Transverse colon (tissue), 4 donors: Measurements from ENCODE around the gene CRK. TPM values are rescaled to one million over a fixed set of nuclear protein-coding genes. Genes with fewer than 3 reads are reported as not detected.
"Not testable (repeated sequence)": the region's sequence is repeated elsewhere in the genome, so short reads cannot be mapped to it uniquely, and the experiment has no call there.

Experiments
- DNase-seq: peaks from one replicate; pipeline ENCODE4 v3.0.0-alpha.2; 2019
- H3K27ac ChIP-seq, 4 donors: fragments of 200-600 bp; sonication (generic); 2 replicates each; pipeline ENCODE4 v1.5.1; 2016 to 2018; ENCODE audit warnings: inconsistent platforms in 4 of 4
- H3K27me3 ChIP-seq: fragments of 200-600 bp; sonication (generic); 2 replicates; pipeline ENCODE4 v1.5.1; 2017; ENCODE audit warnings: inconsistent platforms
- H3K36me3 ChIP-seq, 4 donors: fragments of 200-600 bp; sonication (generic); 2 replicates each; pipeline ENCODE4 v1.5.1; 2017 to 2019; ENCODE audit warnings: inconsistent platforms in 4 of 4
- H3K4me1 ChIP-seq, 4 donors: fragments of 200-600 bp; sonication (generic); 2 replicates each; pipeline ENCODE4 v1.5.1; 2017 to 2020; ENCODE audit warnings: inconsistent platforms in 4 of 4
- H3K4me3 ChIP-seq, 4 donors: fragments of 200-600 bp; sonication (generic); 1 replicate in 1 of 4; 2 replicates in 3 of 4; pipeline versions ENCODE4 v1.5.1 to v1.6.1; 2017 to 2019; ENCODE audit warnings: inconsistent platforms in 4 of 4
- H3K9me3 ChIP-seq, 2 donors: fragments of 200-600 bp; sonication (generic); 2 replicates each; pipeline ENCODE4 v1.5.1; 2017 to 2019; ENCODE audit warnings: inconsistent platforms in 2 of 2
- EP300 ChIP-seq: sonication (generic); formaldehyde crosslinking; IDR thresholded peaks from one replicate; pipeline ENCODE4 v1.6.1; 2017; ENCODE audit warnings: antibody characterized with exemption, low read depth
- POLR2A ChIP-seq: fragments of 450-650 bp; IDR thresholded peaks from one replicate; pipeline ENCODE4 v1.6.1; 2016; ENCODE audit warnings: antibody characterized with exemption, mild to moderate bottlenecking, moderate library complexity
- POLR2AphosphoS5 ChIP-seq, 3 donors: sonication (generic); formaldehyde crosslinking; IDR thresholded peaks; one replicate each; pipeline ENCODE4 v1.6.1; 2016; ENCODE audit warnings: antibody characterized with exemption in 3 of 3
- WGBS, 2 donors: methylation state at CpG; one replicate each; pipeline ENCODE4 v1.1.5; 2018; ENCODE audit warnings: low coverage in 1 of 2; 5-methylcytosine and 5-hydroxymethylcytosine counted together
- in situ Hi-C, 4 donors: fragments of 200-750 bp; cut with MboI; loops; one replicate each; pipeline versions ENCODE4 v1.15.0 to v1.15.1; 2017; ENCODE audit warnings: low sequenced_read_pairs in 3 of 4, low pct_ligation_motif_present in 1 of 4, low pct_unique_long_range_greater_than_20kb in 1 of 4
- intact Hi-C: fragments of 100-400 bp; cut with DNase I; formaldehyde crosslinking; loops from one replicate; pipeline ENCODE4 v1.15.1; 2023; ENCODE audit warnings: low total_unique reads
- total RNA-seq, 4 donors: library from RNA; depleted of rRNA; stranded (reverse); fragments of >200 nt; gene quantifications; one replicate each; pipeline ENCODE4 v1.1.0, GENCODE V29; 2016
- TF ChIP-seq, protein P1 (sequence below), 5 experiments: fragments of 200-600 bp in 3 of 5; fragments of 450-650 bp in 2 of 5; sonication (generic) in 3 of 5; IDR thresholded peaks; 1 replicate in 2 of 5; 2 replicates in 3 of 5; pipeline ENCODE4 v1.5.1; 2016 to 2017; ENCODE audit warnings: antibody characterized with exemption in 5 of 5, inconsistent platforms in 3 of 5, mild to moderate bottlenecking in 2 of 5, moderate library complexity in 1 of 5

The CRK gene
- total RNA-seq, 4 donors from 2014 or later = 33.4 to 95.3 (median 63.4) TPM

DNA sequence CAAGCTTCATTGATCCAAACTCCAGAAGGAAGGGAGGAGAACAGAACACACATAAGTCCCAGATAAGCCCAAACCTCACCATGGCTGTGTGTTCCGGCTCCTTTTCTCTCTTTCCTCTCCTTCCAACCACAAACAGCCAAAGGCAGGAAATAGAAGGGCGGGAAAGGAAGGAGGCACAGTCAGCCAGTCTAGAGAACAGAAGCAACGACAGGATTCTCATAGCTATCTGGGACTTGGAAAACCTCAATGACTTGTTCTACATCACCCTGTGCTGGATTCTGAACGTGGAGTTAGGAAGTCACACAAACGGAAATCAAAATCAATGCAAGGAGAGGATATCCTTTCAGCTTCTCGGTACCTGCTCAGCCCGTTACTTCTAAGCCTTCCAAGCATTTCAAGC, 9.0 kb downstream of the CRK start:
- H3K36me3 ChIP-seq = no peaks in the 10 kb centered on the region
- H3K9me3 ChIP-seq = no peaks in the 10 kb centered on the region
- TF ChIP-seq, protein P1, sequence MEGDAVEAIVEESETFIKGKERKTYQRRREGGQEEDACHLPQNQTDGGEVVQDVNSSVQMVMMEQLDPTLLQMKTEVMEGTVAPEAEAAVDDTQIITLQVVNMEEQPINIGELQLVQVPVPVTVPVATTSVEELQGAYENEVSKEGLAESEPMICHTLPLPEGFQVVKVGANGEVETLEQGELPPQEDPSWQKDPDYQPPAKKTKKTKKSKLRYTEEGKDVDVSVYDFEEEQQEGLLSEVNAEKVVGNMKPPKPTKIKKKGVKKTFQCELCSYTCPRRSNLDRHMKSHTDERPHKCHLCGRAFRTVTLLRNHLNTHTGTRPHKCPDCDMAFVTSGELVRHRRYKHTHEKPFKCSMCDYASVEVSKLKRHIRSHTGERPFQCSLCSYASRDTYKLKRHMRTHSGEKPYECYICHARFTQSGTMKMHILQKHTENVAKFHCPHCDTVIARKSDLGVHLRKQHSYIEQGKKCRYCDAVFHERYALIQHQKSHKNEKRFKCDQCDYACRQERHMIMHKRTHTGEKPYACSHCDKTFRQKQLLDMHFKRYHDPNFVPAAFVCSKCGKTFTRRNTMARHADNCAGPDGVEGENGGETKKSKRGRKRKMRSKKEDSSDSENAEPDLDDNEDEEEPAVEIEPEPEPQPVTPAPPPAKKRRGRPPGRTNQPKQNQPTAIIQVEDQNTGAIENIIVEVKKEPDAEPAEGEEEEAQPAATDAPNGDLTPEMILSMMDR (IDR thresholded peaks at IDR 0.05) = no peak
- TF ChIP-seq POLR2AphosphoS5 (IDR thresholded peaks at IDR 0.05) (no peak), EP300 (no peak), POLR2A (no peak)
- intact Hi-C loops (loop anchor here (10.0 kb wide), 1 partner anchor 172 kb away; the partner anchor contains the start of genes BHLHA9 and TRARG1), in situ Hi-C loops (loop anchor here in 1 of 4 donors (10.0 kb wide), 1 partner anchor 72 kb away; no protein-coding TSS in a partner anchor)
- no peaks in the 10 kb centered on the region for H3K27me3 ChIP-seq
- no peak for DNase-seq
- peaks cover 0 to 45% (median 25%) of the 10 kb centered on the region in 4 donors for H3K4me1 ChIP-seq
- H3K27ac ChIP-seq = peak overlapping the region in 3 of 4 donors; percentile 7 to 24 (median 9)
- WGBS, 2 donors = 75 to 78% methylated on average over 1 to 7 of the region's 7 CpGs
- H3K4me3 ChIP-seq = no peak overlapping the region

DNA sequence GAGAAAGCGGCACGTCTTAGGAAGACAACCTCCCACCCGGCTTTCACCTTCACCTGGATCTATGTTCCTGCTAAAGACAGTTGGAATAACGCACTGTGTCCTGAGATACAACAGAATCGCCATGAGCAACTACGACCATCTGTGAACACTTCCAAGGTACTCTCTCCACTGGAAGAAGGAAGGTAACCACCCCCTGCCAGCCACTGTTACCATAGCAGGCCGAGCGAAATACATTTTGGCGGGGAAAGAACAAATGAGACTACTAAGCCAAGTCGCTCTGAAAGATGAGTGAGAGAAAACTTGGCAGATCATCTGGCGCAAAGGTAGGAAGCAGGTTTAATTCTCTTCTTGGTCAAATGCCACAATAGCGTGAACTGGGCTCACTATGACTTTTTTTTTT, 9.8 kb downstream of the CRK start:
- intact Hi-C loops = loop anchor here (10.0 kb wide), 1 partner anchor 171 kb away; the partner anchor contains the start of genes BHLHA9 and TRARG1
- Histone ChIP-seq H3K4me1 (peaks cover 0 to 37% (median 25%) of the 10 kb centered on the region in 4 donors), H3K27ac (no peak overlapping the region), H3K27me3 (no peaks in the 10 kb centered on the region), H3K4me3 (no peak overlapping the region), H3K9me3 (no peaks in the 10 kb centered on the region), H3K36me3 (no peaks in the 10 kb centered on the region)
- 96 to 98% methylated on average over 7 to 12 of the region's 12 CpGs for WGBS, 2 donors
- in situ Hi-C loops = loop anchor here in 1 of 4 donors (10.0 kb wide), 1 partner anchor 71 kb away; no protein-coding TSS in a partner anchor
- TF ChIP-seq EP300 (no peak), POLR2AphosphoS5 (IDR thresholded peaks at IDR 0.05) (no peak), POLR2A (no peak)
- TF ChIP-seq, protein P1 (IDR thresholded peaks at IDR 0.05) = no peak
- DNase-seq = no peak

DNA sequence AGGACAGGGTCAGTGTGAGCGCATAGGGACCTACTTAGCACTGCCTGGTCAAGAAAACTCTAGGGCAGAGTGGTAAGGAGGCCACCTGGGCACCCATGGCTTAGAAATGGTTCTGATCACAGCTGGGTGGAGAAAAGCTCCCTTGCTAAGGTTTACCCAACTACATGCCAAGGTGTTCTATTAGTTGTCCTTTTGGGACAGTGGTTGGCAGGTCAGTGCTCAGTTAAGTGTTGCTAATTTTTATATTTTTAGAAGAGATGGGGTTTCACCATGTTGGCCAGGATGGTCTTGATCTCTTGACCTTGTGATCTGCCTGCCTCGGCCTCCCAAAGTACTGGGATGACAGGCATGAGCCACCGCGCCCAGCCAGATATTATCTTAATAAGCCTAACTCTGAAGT, 10.3 kb downstream of the CRK start:
- H3K4me3 ChIP-seq, H3K36me3 ChIP-seq, H3K9me3 ChIP-seq, DNase-seq, H3K27me3 ChIP-seq, H3K27ac ChIP-seq: not testable (repeated sequence)
- WGBS, 2 donors = 94% methylated on average over 4 of the region's 4 CpGs; no CpG with 5 or more reads in 1 of the 2 donors
- intact Hi-C loops = loop anchor here (10.0 kb wide), 1 partner anchor 171 kb away; the partner anchor contains the start of genes BHLHA9 and TRARG1
- peaks cover 0 to 35% (median 25%) of the 10 kb centered on the region in 4 donors for H3K4me1 ChIP-seq
- in situ Hi-C loops = loop anchor here in 1 of 4 donors (10.0 kb wide), 1 partner anchor 71 kb away; no protein-coding TSS in a partner anchor

DNA sequence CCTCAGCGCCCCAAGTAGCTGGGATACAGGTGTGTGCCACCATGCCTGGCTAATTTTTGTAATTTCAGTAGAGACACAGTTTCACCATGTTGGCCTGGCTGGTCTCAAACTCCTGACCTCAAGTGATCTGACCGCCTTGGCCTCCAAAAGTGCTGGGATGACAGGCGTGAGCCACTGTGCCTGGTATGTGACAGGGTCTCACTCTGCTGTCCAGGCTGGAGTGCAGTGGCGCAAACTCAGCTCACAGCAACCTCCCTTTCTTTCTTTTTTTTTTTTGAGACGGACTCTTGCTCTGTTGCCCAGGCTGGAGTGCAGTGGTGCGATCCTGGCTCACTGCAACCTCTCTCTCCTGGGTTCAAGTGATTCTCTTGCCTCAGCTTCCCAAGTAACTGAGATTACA, 13.3 kb downstream of the CRK start:
- intact Hi-C loops (loop anchor here (10.0 kb wide), 1 partner anchor 168 kb away; the partner anchor contains the start of genes BHLHA9 and TRARG1), in situ Hi-C loops (loop anchor here in 1 of 4 donors (10.0 kb wide), 1 partner anchor 68 kb away; no protein-coding TSS in a partner anchor)
- not testable (repeated sequence) for H3K4me3 ChIP-seq, H3K9me3 ChIP-seq, H3K36me3 ChIP-seq, H3K27me3 ChIP-seq, H3K27ac ChIP-seq, DNase-seq
- 80 to 97% methylated on average over 2 to 6 of the region's 6 CpGs for WGBS, 2 donors
- H3K4me1 ChIP-seq = peaks cover 0 to 20% (median 12%) of the 10 kb centered on the region in 4 donors

DNA sequence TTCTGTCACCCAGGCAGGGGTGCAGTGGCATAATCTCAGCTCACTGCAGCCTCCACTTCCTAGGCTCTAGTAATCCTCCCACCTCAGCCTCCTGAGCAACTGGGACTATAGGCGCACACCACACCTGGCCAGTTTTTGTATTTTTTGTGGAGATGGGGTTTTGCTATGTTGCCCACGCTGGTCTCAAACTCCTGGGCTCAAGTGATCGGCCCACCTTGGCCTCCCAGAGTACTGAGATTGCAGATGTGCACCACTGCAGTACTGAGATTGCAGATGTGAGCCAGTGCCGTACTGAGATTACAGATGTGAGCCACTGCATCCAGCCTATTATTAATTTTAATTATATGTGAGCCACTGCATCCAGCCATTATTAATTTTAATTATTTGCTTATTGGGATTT, 13.8 kb downstream of the CRK start:
- TF ChIP-seq, protein P1 (IDR thresholded peaks at IDR 0.05) = no peak
- TF ChIP-seq POLR2AphosphoS5 (IDR thresholded peaks at IDR 0.05) (no peak), POLR2A (no peak)
- WGBS, 2 donors = 98% methylated on average over 4 of the region's 4 CpGs; no CpG with 5 or more reads in 1 of the 2 donors
- intact Hi-C loops = loop anchor here (10.0 kb wide), 1 partner anchor 167 kb away; the partner anchor contains the start of genes BHLHA9 and TRARG1
- Histone ChIP-seq H3K27ac (no peak overlapping the region), H3K27me3 (no peaks in the 10 kb centered on the region), H3K36me3 (no peaks in the 10 kb centered on the region), H3K4me3 (no peak overlapping the region), H3K4me1 (peaks cover 0 to 18% (median 7%) of the 10 kb centered on the region in 4 donors), H3K9me3 (no peaks in the 10 kb centered on the region)
- in situ Hi-C loops = loop anchor here in 1 of 4 donors (10.0 kb wide), 1 partner anchor 67 kb away; no protein-coding TSS in a partner anchor
- DNase-seq = no peak
